NCI-H2196 treated with DMSO at 0.1 percent for 48 hours (cell line): ENCODE data around the gene ADAM22.

Experiments used
- DNase-seq: peaks from one replicate; lab custom pipeline; 2025; ENCODE audit not compliant: unreplicated experiment; lab: John Stamatoyannopoulos, UW

ADAM22 gene

GRCh38 chr7:87948371-87948770 is 14.3 kb downstream of the ADAM22 start:
- DNase-seq, result no peak

- no peak for DNase-seq
These were observed 25.3 kb downstream of the ADAM22 start for GRCh38 chr7:87959336-87959735.

- no peak for DNase-seq
These were observed 26.2 kb downstream of the ADAM22 start for GRCh38 chr7:87960239-87960638.

GRCh38 chr7:87961754-87962153 is 27.7 kb downstream of the ADAM22 start:
- DNase-seq, result no peak

GRCh38 chr7:87966271-87966670 is 32.2 kb downstream of the ADAM22 start:
- no peak for DNase-seq

GRCh38 chr7:87968021-87968420 is 34.0 kb downstream of the ADAM22 start:
- no peak for DNase-seq

DNA sequence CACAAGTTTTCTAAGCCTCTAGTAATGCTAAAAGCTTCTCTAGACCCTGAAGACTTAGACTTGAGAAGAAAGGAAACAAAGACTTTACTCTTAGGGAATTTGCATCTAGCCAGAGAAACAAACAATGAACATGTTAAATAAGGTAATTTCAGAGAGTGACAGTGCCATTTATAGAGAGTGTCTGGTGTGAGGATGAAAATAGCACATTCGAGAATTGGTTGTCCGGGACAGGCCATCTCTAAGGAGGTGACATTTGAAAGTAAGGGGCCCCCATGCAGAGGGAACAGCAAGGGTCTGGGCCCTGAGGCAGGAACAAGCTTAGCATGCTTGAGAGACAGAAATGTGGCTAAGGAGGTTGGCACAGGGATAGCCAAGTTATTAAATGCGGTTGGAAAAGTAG is 48.1 kb downstream of the ADAM22 start:
- no peak for DNase-seq

DNA sequence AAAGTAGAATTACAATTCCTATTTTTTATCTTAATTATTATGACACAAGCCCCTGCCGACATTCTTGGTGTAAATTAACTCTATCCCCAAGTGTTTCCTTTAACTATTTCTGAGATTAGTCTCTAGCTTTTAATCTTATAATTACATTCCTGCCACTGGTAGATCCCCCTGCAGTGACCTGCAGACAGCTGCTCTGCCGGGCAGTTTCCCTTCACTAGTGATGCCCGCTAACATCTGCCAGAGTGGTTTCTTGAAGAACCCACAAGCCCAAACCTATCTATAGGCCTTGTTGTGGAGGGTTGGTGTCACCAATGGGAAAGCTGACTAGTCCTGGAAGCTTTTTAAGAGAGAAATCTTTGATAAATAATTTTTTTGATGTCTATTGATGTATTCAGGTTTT is 50.0 kb downstream of the ADAM22 start:
- no peak for DNase-seq

GRCh38 chr7:87993269-87993668 is 59.2 kb downstream of the ADAM22 start:
- DNase-seq, result no peak

DNA sequence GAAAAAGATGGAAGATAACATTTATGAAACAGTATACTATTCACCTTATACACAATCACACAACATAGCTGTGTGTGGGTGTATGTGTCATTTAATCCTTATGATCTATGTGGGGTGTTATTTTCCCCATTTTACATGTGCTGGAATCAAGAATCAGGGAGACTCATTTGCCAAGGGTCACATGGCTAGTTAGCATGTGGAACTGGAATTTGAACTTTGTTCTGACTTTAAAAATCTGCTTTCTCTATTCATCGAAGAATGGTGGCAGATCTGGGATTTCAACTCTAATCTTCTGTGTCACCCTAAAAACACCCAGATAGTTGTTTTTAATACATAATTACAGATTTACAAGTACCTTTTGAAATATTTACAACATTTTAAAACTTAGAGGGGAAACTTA is 65.2 kb downstream of the ADAM22 start:
- DNase-seq, result no peak

DNA sequence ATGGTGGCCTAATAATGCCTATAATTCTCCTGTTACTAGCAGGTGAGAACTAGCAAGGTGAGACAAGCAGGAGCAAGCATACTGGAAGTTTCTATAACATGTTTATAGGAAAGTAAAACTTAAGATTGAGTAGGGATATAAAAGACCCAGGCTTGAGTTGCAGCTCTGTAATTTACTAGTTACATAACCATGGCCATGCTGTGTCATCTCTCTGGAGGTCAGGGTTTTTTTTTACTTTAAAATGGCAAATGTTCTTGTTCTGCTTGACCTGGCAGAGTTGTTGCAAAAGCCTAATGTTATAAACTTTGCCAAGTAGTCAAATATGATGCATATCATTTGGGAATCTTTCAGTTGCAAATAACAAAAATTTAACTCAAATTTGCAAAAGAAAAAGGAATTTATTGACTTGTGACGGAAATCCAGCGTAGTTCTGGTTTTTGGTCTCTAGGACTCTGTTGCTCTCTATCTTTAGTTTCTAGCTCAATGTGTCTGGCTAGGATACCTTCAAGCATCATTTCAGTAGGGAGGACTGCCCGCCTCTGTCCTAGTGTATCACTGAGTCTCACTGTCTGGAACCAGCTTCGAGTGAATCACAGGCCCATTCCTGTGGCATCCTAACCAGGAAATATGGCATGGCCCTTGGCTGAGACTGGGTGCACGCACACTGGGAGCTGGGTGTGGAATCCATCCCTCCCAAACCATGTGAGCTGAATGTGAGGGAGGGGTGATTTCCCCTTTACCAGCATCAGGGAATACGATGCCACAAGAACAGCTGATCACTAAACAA is 67.9 kb downstream of the ADAM22 start:
- no peak for DNase-seq

DNA sequence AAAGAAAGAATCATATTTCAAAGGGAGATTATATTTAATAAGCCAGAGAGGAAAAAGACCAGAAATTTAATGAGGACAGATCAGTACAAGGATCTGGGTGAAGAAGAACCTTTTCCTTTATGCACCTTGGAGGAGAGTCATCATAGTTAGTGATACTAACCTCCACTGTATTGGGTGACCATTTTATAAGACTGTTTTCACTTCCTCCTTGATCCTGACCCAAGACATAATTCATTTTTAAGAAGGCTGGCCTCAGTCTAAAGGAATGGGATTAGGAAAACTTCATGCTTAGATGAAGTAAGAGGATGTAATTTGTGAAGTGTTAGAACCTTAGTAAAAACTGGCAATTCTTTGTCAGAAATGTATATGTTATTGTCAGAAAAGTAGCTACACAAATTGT is 68.6 kb downstream of the ADAM22 start:
- no peak for DNase-seq

- DNase-seq, result no peak
These were observed 69.5 kb downstream of the ADAM22 start for GRCh38 chr7:88003581-88003980.

GRCh38 chr7:88005191-88005590 is 71.1 kb downstream of the ADAM22 start:
- no peak for DNase-seq

- DNase-seq, result no peak
These were observed 75.6 kb downstream of the ADAM22 start for GRCh38 chr7:88009651-88010050.

DNA sequence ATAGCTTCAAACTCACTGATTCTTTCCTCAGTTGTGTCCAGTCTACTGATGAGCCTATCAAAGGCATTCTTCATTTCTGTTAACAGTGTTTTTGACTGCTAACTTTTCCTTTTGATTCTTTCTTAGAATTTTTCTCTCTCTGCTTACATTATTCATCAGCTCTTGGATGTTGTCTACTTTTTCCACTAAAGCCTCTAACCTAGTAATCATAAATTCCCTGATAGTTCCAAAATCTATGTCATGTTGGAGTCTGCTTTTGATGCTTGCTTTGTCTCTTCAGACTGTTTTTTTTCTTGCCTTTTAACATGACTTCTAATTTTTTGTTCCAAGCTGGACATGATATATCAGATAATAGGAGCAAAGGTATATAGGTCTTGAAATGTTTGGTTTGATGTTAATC is 78.0 kb downstream of the ADAM22 start:
- no peak for DNase-seq

DNA sequence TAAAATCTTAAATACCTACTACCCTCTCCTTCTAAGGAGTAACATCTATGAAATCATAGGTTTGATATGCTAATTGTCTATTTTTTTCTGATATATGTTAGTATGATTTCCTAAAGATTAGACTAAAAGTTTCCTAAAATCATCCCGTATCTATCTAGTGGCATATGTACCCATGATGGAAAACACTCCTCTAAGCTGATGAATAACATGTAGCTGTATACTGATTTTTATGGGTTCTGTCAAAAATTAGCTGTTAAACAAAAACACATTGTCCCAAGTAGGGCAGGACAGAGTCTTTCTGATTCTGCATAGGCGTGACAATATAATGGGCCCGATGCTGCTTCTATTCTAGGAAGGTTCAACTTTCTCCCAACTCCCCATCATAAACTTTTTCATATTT is 79.9 kb downstream of the ADAM22 start:
- DNase-seq, result no peak

DNA sequence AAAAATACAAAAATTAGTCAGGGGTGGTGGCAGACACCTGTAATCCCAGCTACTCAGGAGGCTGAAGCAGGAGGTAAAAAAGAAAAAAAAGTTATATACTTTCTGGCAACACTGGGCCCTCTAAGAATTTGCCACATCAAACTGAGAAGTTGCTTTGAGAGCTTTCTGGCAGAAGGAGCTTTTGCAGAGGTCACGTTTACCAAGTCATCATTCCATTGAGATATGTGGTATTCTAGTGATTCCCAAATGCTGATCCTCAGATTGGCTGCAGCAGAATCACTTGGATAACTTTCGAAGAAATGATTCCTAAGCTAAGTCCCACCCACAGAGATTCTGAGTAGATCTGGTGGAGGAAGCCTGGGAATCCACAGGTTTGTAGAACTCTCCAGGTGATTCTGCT is 80.5 kb downstream of the ADAM22 start:
- DNase-seq, result no peak

DNA sequence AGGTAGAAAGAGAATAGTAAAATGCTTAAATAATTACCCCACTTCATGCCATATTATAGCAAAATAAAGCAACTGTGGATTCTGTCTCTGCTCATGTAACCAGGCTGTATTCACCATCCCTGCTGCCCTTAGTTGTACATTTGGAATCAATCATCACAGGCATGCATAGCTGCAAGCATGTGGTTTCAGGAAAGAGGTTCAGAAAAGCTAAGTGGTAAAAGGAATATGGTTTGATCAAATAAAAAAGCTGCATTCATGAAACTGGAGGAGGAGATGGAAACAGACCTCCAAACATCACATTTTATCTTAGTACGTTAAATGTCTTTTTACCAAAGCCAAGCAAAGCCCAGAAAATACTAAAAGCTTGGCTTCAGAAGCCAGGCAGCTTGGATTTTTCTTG is 81.3 kb downstream of the ADAM22 start:
- no peak for DNase-seq

GRCh38 chr7:88018501-88018900 is 84.5 kb downstream of the ADAM22 start:
- DNase-seq, result no peak

DNA sequence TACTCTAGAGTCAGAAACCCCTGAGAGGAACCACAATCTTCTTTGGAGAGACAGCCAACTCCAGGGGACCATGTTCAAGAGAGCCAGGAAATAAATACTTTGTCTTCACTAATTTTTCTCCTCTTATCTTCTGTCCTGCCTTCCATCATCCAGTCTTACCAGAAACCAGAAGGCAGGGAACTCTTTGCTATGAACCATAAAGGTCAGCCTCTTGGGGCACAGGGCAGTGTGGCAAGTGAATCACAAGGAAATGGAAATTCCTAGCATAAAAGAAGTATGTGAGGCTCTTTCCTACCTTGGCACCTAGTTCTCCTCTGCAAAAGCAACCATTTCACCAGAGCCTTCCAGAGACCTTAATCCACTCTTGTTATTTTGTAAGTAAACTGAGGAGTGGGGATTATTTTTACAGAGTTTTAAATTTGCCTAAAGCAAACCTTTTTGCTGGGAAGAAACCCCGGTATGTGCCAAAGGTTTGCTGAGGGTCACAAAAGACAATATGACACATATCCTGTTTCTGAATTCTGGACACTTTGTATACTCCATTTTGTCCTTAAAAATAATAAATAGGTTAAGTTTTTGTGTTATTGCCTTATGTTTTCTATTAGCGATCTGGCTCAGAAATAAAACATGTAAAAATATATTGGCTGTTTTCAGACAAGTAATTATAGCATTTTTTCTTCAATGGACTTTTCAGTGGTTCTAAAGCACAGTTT is 87.1 kb downstream of the ADAM22 start:
- no peak for DNase-seq

DNA sequence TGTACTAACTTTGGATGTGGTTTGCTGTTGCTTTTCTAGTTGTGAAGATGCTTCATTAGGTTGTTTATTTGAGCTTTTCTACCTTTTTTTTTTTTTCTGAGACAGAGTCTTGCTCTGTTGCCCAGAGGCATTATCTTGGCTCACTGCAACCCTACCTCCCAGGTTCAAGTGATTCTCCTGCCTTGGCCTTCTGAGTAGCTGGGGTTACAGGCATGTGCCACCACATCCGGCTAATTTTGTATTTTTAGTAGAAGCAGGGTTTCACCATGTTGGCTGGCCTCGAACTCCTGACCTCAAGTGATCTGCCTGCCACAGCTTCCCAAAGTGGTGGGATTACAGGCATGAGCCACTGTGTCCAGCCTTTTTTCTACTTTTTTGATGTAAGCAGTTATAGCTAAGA is 93.7 kb downstream of the ADAM22 start:
- DNase-seq, result no peak
